Bronchial epithelial cell (primary cell): ENCODE measurements around the gene TP73. TPM values are rescaled to one million over a fixed set of nuclear protein-coding genes. Genes with fewer than 3 reads are reported as not detected.

Source experiments
- DNase-seq: peaks from one replicate; pipeline ENCODE4 v3.0.0-alpha.2; 2010; ENCODE audit warnings: low read depth
- FAIRE-seq: peaks from 2 replicates; lab custom pipeline; 2011; peaks lifted over from hg19 to GRCh38; lab: Jason Lieb, UNC
- H3K27me3 ChIP-seq: 2 replicates; pipeline ENCODE4 v1.5.1; 2011; ENCODE audit warnings: low read length; ENCODE audit not compliant: control insufficient read depth, insufficient read depth
- H3K36me3 ChIP-seq: 2 replicates; pipeline ENCODE4 v1.5.1; 2011; ENCODE audit warnings: low read length; ENCODE audit not compliant: control insufficient read depth, insufficient read depth
- H3K4me3 ChIP-seq: 2 replicates; pipeline ENCODE4 v1.5.1; 2011; ENCODE audit warnings: mild to moderate bottlenecking, low read depth, low read length, control low read depth
- total RNA-seq: library from RNA; depleted of rRNA; stranded (reverse); fragments of >200 nt; gene quantifications from 2 replicates; pipeline ENCODE4 v1.2.1, GENCODE V29; 2014
- TF ChIP-seq, protein P1 (sequence below): IDR thresholded peaks from 2 replicates; pipeline ENCODE4 v1.5.1; 2011; ENCODE audit warnings: mild to moderate bottlenecking, moderate library complexity, low read length, control low read depth, inconsistent platforms; ENCODE audit not compliant: insufficient read depth, severe bottlenecking

Gene TP73
- total RNA-seq, result under 0.01 and 0.13 TPM in 2 replicates

DNA sequence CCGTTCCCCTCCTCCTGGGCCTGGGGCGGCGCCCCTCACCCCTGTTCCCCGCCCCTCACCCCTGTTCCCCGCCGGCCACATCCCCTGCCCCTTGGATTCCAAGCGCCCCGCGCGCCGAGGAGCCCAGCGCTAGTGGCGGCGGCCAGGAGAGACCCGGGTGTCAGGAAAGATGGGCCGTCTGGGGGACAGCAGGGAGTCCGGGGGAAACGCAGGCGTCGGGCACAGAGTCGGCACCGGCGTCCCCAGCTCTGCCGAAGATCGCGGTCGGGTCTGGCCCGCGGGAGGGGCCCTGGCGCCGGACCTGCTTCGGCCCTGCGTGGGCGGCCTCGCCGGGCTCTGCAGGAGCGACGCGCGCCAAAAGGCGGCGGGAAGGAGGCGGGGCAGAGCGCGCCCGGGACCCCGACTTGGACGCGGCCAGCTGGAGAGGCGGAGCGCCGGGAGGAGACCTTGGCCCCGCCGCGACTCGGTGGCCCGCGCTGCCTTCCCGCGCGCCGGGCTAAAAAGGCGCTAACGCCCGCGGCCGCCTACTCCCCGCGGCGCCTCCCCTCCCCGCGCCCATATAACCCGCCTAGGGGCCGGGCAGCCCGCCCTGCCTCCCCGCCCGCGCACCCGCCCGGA is at the start of gene TP73:
Gene TP73, plus strand, starts transcription at position 587 of the 618 bp plus-strand sequence. CDS start 29,850 bp downstream, outside the sequence.
- no peak for DNase-seq

DNA sequence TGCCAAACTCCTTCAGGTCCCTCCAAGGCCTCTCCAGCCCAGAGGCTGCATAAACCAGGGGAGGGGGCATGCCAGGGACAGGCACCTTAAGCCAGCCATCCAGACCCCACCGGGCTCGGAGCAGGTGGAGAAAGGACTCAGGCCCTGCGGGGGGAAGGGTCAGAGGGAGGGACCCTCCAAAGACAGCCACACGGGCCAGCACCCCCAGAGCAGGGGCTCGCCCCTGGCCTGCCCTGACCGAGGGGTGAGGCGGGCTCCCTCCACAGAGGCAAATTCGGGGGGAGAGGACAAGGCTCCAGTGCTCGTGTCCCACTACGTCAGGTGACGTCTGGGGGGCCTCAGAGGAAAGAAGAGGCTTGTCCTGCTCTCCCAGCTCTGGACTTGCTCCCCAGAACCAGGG is 49.2 kb upstream of the TP73 start:
- no peak for FAIRE-seq
- Histone ChIP-seq H3K36me3 (no peaks in the 10 kb centered on the region), H3K4me3 (no peak overlapping the region), H3K27me3 (peaks cover 2% of the 10 kb centered on the region)
- TF ChIP-seq, protein P1, sequence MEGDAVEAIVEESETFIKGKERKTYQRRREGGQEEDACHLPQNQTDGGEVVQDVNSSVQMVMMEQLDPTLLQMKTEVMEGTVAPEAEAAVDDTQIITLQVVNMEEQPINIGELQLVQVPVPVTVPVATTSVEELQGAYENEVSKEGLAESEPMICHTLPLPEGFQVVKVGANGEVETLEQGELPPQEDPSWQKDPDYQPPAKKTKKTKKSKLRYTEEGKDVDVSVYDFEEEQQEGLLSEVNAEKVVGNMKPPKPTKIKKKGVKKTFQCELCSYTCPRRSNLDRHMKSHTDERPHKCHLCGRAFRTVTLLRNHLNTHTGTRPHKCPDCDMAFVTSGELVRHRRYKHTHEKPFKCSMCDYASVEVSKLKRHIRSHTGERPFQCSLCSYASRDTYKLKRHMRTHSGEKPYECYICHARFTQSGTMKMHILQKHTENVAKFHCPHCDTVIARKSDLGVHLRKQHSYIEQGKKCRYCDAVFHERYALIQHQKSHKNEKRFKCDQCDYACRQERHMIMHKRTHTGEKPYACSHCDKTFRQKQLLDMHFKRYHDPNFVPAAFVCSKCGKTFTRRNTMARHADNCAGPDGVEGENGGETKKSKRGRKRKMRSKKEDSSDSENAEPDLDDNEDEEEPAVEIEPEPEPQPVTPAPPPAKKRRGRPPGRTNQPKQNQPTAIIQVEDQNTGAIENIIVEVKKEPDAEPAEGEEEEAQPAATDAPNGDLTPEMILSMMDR, result no peak
- DNase-seq, result no peak

More for the DNA sequence above, at the start of gene TP73:
- no peak for FAIRE-seq
- no peaks in the 10 kb centered on the region for H3K36me3 ChIP-seq
- H3K4me3 ChIP-seq, result no peak within 1 kb of the TSS
- peaks cover 22% of the 10 kb centered on the region for H3K27me3 ChIP-seq
- TF ChIP-seq, protein P1, result no peak

- peaks cover 7% of the 10 kb centered on the region for H3K27me3 ChIP-seq
- H3K36me3 ChIP-seq, result no peaks in the 10 kb centered on the region
- no peak overlapping the region for H3K4me3 ChIP-seq
- DNase-seq (no peak), FAIRE-seq (no peak)
- TF ChIP-seq, protein P1, result no peak
These were observed 48.5 kb upstream of the TP73 start for GRCh38 chr1:3603571-3604467.

DNA sequence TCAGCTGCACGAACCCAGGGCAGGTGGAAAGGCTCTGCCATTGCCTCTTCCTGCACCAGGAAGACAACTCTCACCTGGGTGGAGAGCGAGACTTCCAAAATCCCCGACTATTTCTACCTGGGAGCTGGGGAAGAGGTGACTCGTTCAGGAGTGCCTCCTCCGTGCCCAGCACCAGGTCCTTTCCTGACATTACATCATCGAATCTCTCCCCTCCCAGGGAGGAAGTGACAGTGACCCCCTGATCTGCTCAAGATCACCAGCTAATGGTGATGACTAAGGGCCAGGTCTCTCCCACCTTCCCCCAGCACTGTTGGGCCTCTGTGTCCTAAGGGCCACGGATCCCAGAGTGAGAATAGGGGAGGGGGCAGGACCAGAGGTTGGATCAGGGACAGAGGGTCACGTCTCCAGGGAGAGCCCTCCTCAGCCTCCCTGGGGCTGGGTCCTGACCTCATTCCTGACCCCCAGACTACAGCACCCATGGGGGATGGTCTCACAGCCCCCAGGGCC is 47.8 kb upstream of the TP73 start:
- TF ChIP-seq, protein P1, result no peak
- peaks cover 10% of the 10 kb centered on the region for H3K27me3 ChIP-seq
- H3K36me3 ChIP-seq, result no peaks in the 10 kb centered on the region
- DNase-seq, result peak; percentile 23
- no peak for FAIRE-seq
- H3K4me3 ChIP-seq, result no peak overlapping the region

GRCh38 chr1:3604997-3605823 is 47.1 kb upstream of the TP73 start:
- Histone ChIP-seq H3K36me3 (no peaks in the 10 kb centered on the region), H3K4me3 (no peak overlapping the region), H3K27me3 (peaks cover 16% of the 10 kb centered on the region)
- DNase-seq (no peak), FAIRE-seq (peak; percentile 94)
- TF ChIP-seq, protein P1, result no peak
